Measurements from ENCODE around the gene FNDC11.

GRCh38 chr20:63567386-63568169 lies 13.6 kb downstream of the FNDC11 start:
- TF ChIP-seq, protein P1, sequence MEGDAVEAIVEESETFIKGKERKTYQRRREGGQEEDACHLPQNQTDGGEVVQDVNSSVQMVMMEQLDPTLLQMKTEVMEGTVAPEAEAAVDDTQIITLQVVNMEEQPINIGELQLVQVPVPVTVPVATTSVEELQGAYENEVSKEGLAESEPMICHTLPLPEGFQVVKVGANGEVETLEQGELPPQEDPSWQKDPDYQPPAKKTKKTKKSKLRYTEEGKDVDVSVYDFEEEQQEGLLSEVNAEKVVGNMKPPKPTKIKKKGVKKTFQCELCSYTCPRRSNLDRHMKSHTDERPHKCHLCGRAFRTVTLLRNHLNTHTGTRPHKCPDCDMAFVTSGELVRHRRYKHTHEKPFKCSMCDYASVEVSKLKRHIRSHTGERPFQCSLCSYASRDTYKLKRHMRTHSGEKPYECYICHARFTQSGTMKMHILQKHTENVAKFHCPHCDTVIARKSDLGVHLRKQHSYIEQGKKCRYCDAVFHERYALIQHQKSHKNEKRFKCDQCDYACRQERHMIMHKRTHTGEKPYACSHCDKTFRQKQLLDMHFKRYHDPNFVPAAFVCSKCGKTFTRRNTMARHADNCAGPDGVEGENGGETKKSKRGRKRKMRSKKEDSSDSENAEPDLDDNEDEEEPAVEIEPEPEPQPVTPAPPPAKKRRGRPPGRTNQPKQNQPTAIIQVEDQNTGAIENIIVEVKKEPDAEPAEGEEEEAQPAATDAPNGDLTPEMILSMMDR (IDR thresholded peaks at IDR 0.05): no peak
- no peak for TF ChIP-seq CHD2 (IDR thresholded peaks at IDR 0.05; ENCODE audit: low read length, partially characterized antibody)
- no peak for TF ChIP-seq EP300 (IDR thresholded peaks at IDR 0.05)
- no peak for TF ChIP-seq MAX (IDR thresholded peaks at IDR 0.05)
- TF ChIP-seq NPAS2 (CRISPR knock-in tag; IDR thresholded peaks at IDR 0.05; ENCODE audit: borderline replicate concordance): no peak
- no peak for TF ChIP-seq HDAC2 (IDR thresholded peaks at IDR 0.05)
- TF ChIP-seq POLR2A (IDR thresholded peaks at IDR 0.05; ENCODE audit: low read length): no peak
- no peak for TF ChIP-seq SMC3 (IDR thresholded peaks at IDR 0.05)
- TF ChIP-seq BHLHE40 (IDR thresholded peaks at IDR 0.05; ENCODE audit: low read depth, low read length): no peak
- TF ChIP-seq BCL3 (IDR thresholded peaks at IDR 0.05): no peak
- no peak for TF ChIP-seq CHD4 (IDR thresholded peaks at IDR 0.05; ENCODE audit: borderline replicate concordance)
- TF ChIP-seq, protein P2, sequence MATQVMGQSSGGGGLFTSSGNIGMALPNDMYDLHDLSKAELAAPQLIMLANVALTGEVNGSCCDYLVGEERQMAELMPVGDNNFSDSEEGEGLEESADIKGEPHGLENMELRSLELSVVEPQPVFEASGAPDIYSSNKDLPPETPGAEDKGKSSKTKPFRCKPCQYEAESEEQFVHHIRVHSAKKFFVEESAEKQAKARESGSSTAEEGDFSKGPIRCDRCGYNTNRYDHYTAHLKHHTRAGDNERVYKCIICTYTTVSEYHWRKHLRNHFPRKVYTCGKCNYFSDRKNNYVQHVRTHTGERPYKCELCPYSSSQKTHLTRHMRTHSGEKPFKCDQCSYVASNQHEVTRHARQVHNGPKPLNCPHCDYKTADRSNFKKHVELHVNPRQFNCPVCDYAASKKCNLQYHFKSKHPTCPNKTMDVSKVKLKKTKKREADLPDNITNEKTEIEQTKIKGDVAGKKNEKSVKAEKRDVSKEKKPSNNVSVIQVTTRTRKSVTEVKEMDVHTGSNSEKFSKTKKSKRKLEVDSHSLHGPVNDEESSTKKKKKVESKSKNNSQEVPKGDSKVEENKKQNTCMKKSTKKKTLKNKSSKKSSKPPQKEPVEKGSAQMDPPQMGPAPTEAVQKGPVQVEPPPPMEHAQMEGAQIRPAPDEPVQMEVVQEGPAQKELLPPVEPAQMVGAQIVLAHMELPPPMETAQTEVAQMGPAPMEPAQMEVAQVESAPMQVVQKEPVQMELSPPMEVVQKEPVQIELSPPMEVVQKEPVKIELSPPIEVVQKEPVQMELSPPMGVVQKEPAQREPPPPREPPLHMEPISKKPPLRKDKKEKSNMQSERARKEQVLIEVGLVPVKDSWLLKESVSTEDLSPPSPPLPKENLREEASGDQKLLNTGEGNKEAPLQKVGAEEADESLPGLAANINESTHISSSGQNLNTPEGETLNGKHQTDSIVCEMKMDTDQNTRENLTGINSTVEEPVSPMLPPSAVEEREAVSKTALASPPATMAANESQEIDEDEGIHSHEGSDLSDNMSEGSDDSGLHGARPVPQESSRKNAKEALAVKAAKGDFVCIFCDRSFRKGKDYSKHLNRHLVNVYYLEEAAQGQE (IDR thresholded peaks at IDR 0.05): no peak
- no peak for TF ChIP-seq KDM1A (IDR thresholded peaks at IDR 0.05; ENCODE audit: low read depth)
